ENCODE measurements around the gene CBLL1.

The CBLL1 gene

GRCh38 chr7:107809179-107809578, 65.2 kb downstream of the CBLL1 start:
- DNase-seq (ENCODE audit: low read depth in 2 of 3, low spot score in 1 of 3) = no peak

DNA sequence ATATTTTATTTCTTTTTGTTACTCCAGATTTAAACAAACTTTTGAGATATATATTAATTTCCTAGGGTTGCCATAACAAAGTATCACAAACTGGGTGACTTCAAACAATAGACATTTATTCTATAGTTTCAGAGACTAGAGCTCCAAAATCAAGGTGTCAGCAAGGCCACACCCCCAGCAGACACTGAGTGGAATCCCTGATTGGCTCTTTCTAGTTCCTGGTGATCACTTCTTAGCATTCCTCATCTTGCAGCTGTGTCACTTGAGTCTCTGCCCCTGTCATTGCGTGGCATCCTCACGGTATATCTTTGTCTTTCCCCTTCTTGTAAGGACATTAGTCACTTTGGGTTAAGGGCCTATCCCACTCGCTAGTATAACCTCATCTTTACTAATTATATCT, 66.7 kb downstream of the CBLL1 start:
- DNase-seq (ENCODE audit: low read depth in 2 of 3, low spot score in 1 of 3) = no peak

Data from stimulated activated CD4-positive, alpha-beta T cell treated with anti-CD3 and anti-CD28 coated beads, Interleukin-12 subunit alpha, Interleukin-12 subunit beta, amount 100 ng/mL, for 48 hours (primary cell).